Measurements from ENCODE around the gene SLC29A1. TPM values are rescaled to one million over a fixed set of nuclear protein-coding genes. Genes with fewer than 3 reads are reported as not detected.

Gene SLC29A1
- total and polyA plus RNA-seq, 9 of the 15 experiments (the other 6 are each of a cell fraction or from before 2014, with no cell fraction given), result 18.9 to 170 (median 57.7) TPM

DNA sequence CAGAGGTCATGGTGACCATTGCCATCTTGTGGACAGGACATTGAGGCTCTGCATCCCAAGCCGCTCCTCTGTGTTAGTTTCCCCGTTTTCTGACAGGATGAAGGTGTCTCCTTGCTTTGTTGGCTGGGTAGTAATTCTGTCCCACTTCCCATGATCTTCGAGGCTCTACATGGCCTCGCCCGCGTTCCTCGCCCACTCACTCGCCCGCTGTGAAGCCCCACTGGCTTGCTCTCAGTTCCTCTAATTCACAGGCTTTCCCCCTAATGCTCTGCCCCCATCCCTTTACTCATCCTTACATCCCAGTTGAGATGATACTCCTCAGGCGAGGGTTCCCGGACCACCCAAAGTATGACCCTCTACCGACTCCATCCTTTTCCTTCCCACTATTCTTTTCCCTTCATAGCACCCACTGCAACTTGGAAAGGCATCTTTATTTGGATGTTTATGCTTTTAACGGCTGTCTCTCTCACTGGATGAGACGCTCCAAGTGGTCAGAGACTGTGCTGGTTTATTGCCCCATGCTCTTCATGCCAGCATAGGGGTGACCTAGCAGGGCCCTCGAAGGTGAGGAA lies 34.4 kb downstream of the SLC29A1 start (continued):
- TF ChIP-seq ZNF592 (IDR thresholded peaks at IDR 0.05) (peak; percentile 92), MAFG (tag; conservative IDR thresholded peaks at IDR 0.05) (peak; percentile 66), RCOR1 (IDR thresholded peaks at IDR 0.05; ENCODE audit: borderline replicate concordance in 1 of 2, low read depth in 2 of 2, low read length in 2 of 2) (peak in 1 of 2 experiments; percentile 60; a peak in 1 of 4 replicates), HDGF (IDR thresholded peaks at IDR 0.05) (peak; percentile 83; the same call in 1 of the 2 replicates), CTBP1 (IDR thresholded peaks at IDR 0.05; ENCODE audit: borderline replicate concordance) (no peak; the same call in 1 of the 2 replicates), ETV5 (CRISPR knock-in tag; IDR thresholded peaks at IDR 0.05; ENCODE audit: low read depth) (no peak), DIDO1 (tag; IDR thresholded peaks at IDR 0.05; ENCODE audit: low read depth) (peak; percentile 61; the same call in 1 of the 2 replicates), ERF (CRISPR knock-in tag; IDR thresholded peaks at IDR 0.05) (0 out of 2 replicates have a peak, but pooled peaks have one; percentile 35), ARNT (IDR thresholded peaks at IDR 0.05) (0 out of 4 replicates have a peak, but pooled peaks of 1 of the 2 experiments have one; percentile 24), ZNF431 (CRISPR knock-in tag; IDR thresholded peaks at IDR 0.05) (no peak), TARDBP (IDR thresholded peaks at IDR 0.05) (no peak), NBN (IDR thresholded peaks at IDR 0.05; ENCODE audit: low read depth) (peak; percentile 78; the same call in 1 of the 2 replicates), CBX8 (IDR thresholded peaks at IDR 0.05; ENCODE audit: borderline replicate concordance, extremely low read depth, low read depth, low read length, poor library complexity, severe bottlenecking) (no peak), ZBTB2 (IDR thresholded peaks at IDR 0.05) (peak; percentile 72; the same call in 1 of the 2 replicates), ZNF41 (CRISPR knock-in tag; conservative IDR thresholded peaks at IDR 0.05) (no peak), SMARCE1 (IDR thresholded peaks at IDR 0.05) (no peak), ZNF830 (CRISPR knock-in tag; IDR thresholded peaks at IDR 0.05) (peak; percentile 71; the same call in 1 of the 2 replicates), KDM1A (IDR thresholded peaks at IDR 0.05) (no peak), BRD9 (IDR thresholded peaks at IDR 0.05; ENCODE audit: low read depth, partially characterized antibody) (peak; percentile 42), NR2F6 (CRISPR knock-in tag; IDR thresholded peaks at IDR 0.05) (no peak)
- TF ChIP-seq, protein P1, sequence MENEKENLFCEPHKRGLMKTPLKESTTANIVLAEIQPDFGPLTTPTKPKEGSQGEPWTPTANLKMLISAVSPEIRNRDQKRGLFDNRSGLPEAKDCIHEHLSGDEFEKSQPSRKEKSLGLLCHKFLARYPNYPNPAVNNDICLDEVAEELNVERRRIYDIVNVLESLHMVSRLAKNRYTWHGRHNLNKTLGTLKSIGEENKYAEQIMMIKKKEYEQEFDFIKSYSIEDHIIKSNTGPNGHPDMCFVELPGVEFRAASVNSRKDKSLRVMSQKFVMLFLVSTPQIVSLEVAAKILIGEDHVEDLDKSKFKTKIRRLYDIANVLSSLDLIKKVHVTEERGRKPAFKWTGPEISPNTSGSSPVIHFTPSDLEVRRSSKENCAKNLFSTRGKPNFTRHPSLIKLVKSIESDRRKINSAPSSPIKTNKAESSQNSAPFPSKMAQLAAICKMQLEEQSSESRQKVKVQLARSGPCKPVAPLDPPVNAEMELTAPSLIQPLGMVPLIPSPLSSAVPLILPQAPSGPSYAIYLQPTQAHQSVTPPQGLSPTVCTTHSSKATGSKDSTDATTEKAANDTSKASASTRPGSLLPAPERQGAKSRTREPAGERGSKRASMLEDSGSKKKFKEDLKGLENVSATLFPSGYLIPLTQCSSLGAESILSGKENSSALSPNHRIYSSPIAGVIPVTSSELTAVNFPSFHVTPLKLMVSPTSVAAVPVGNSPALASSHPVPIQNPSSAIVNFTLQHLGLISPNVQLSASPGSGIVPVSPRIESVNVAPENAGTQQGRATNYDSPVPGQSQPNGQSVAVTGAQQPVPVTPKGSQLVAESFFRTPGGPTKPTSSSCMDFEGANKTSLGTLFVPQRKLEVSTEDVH (IDR thresholded peaks at IDR 0.05; ENCODE audit: low read depth, partially characterized antibody), result peak; percentile 55
